Measurements from ENCODE around the gene GDA.

GRCh38 chr9:72278959-72279358 is 129.7 kb downstream of the GDA start:
- TF ChIP-seq POLR2A (IDR thresholded peaks at IDR 0.05): no peak
- TF ChIP-seq CTCF (IDR thresholded peaks at IDR 0.05): no peak

Measured in esophagus squamous epithelium (tissue), 4 donors.